AG09309 (cell line): ENCODE data around the gene AK5.

ENCODE experiments used
- DNase-seq: peaks from one replicate; pipeline ENCODE4 v3.0.0-alpha.2; 2010; ENCODE audit warnings: low read depth
- H3K4me3 ChIP-seq: 2 replicates; pipeline ENCODE4 v1.5.1; 2011; ENCODE audit warnings: mild to moderate bottlenecking, low read depth, low read length, moderate library complexity; ENCODE audit not compliant: control insufficient read depth
- TF ChIP-seq, protein P1 (sequence below): IDR thresholded peaks from 2 replicates; pipeline ENCODE4 v1.5.1; 2011; ENCODE audit warnings: mild to moderate bottlenecking, low read depth, low read length, inconsistent platforms; ENCODE audit not compliant: insufficient read depth, control insufficient read depth; ENCODE audit errors: missing control alignments

The AK5 gene

DNA sequence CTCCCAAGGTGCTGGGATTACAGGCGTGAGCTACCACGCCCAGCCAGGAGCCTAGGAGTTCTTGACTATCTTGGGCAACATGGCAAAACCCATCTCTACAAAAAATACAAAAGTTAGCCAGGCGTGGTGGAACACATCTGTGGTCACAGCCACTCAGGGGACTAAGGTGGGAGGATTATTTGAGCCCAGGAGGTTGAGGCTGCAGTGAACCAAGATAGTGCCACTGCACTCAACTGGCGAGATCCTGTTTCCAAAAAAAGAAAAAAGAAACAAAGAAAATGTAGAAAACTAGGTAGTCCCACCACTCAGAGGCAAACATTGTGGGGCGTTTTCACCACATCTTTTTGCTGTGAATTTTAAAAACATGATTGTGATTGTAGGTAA is 259.3 kb downstream of the AK5 start:
- DNase-seq = no peak

DNA sequence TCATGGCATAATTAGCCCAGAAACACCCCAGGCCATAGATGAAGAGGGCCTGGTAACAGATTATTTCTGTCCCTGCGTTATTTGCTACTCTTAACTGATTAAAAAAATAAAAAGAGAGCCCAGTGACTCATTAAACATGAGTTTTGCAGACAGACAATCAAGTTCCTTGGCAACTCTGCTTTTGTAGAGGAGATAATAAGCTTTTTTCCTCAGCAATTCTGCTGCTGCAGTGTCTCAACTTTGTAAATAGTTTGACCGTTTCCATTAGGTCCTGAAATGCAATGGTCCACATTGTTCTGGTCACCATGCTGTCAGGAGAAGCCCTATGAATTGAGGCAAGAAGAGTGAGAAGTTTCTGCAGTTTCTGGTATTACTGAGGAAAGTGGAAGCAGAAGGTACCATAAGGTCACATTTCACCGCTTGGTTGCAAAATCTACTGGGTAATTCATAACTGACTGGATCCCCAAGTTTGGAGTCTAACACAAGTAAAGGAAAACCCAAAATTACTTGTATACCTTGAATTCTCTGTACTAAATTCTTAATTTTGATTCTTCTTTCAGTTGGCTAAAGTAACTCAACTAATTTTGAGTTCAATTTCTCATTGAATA is 261.1 kb downstream of the AK5 start:
- no peak overlapping the region for H3K4me3 ChIP-seq
- TF ChIP-seq, protein P1, sequence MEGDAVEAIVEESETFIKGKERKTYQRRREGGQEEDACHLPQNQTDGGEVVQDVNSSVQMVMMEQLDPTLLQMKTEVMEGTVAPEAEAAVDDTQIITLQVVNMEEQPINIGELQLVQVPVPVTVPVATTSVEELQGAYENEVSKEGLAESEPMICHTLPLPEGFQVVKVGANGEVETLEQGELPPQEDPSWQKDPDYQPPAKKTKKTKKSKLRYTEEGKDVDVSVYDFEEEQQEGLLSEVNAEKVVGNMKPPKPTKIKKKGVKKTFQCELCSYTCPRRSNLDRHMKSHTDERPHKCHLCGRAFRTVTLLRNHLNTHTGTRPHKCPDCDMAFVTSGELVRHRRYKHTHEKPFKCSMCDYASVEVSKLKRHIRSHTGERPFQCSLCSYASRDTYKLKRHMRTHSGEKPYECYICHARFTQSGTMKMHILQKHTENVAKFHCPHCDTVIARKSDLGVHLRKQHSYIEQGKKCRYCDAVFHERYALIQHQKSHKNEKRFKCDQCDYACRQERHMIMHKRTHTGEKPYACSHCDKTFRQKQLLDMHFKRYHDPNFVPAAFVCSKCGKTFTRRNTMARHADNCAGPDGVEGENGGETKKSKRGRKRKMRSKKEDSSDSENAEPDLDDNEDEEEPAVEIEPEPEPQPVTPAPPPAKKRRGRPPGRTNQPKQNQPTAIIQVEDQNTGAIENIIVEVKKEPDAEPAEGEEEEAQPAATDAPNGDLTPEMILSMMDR = no peak
- no peak for DNase-seq

More for the DNA sequence above, 259.3 kb downstream of the AK5 start:
- TF ChIP-seq, protein P1 = no peak
- no peak overlapping the region for H3K4me3 ChIP-seq

DNA sequence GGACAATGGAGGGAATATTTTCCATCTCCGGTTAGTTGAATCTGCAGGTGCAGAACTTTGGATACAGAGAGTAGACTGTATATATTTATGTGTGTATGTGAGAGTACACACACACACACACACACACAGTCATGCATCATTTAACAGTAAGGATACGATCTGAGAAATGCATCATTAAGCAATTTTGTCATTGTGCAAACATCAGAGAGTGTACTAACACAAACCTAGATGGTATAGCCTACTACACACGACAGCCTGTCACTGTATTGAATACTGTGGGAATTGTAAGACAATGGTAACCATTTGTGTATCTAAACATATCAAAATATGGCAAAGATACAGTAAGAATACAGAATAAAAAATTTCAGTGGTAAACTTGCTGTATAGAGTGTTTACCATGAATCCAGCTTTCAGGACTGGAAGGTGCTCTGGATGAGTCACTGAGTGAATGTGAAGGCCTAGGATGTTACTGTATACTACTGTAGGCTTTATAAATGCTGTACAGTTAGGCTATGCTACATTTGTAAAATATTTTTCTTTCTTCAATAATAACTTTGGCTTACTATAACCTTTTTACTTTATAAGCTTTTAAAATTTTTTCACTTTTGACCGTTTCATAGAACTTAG is 262.1 kb downstream of the AK5 start:
- TF ChIP-seq, protein P1 = no peak
- no peak overlapping the region for H3K4me3 ChIP-seq
- no peak for DNase-seq

DNA sequence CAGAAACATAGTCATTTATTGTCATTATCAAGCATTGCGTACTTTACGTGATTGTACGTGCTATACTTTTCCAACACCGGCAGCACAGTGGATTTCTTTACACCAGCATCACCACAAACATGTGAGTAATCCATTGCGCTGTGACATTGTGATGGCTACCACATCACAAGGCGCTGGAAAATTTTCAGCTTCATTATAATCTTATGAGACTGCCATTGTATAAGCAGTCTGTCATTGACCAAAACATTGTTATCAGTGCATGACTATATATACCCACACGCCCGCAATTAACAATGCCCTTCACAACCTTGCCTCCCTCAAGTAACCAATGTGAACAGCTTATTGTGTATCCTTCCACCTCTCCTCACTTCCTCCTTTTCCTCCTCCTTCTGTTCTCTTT is 263.0 kb downstream of the AK5 start:
- no peak for DNase-seq
- H3K4me3 ChIP-seq = no peak overlapping the region
- TF ChIP-seq, protein P1 = no peak

DNA sequence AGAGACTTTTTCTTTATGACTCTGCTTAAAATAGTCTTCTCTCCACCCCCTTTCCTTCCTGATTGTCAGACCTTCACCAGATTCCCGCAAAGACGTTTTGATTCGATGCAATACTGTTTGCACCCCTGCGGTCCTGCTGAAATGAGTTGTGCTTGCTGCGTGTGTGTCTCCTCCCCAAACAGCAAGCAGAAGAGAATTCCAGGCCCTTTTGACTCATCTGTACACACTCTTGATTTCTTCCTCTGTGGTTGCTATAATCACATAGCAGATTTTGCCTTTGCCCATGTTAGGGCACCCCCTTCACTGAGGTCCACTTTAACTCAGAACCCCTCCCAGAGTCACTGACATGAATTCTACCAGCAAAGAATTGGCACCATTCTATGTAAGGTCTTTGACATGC is 264.2 kb downstream of the AK5 start:
- DNase-seq = peak; percentile 64
- TF ChIP-seq, protein P1 = no peak
- no peak overlapping the region for H3K4me3 ChIP-seq

DNA sequence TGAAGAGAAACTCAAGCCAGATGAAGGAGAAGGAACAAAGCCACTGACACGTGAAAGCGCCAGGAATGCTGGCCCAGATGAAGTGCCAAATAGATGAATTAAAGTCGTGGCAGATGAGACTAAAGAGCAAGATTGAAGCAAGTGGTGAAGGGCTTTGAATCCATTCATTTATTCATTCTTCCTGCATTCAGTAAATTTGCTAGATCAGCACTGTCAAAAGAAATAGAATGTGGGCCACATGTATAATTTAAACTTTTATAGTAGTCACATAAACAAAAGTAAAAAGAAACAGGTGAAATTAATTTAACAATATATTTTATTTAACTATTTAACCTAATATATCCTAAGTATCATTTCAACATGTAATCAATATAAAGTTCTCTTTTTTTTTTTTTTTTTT is 265.1 kb downstream of the AK5 start:
- H3K4me3 ChIP-seq = no peak overlapping the region
- no peak for DNase-seq
- TF ChIP-seq, protein P1 = no peak
